EL (cell line): ENCODE measurements around the gene MS4A15.
"Not testable (repeated sequence)": the region's sequence is repeated elsewhere in the genome, so short reads cannot be mapped to it uniquely, and the experiment has no call there.

ENCODE experiments used
- DNase-seq: peaks from one replicate; pipeline ENCODE4 v3.0.0-alpha.2; 2016

The MS4A15 gene

GRCh38 chr11:60757231-60757800 is 649 bp downstream of the MS4A15 start:
- no peak for DNase-seq

GRCh38 chr11:60758671-60759070 is 2.0 kb downstream of the MS4A15 start:
- DNase-seq = not testable (repeated sequence)

- DNase-seq = not testable (repeated sequence)
Measured at GRCh38 chr11:60759438-60760225, 3.0 kb downstream of the MS4A15 start.

GRCh38 chr11:60761436-60762190 is 4.9 kb downstream of the MS4A15 start:
- DNase-seq = no peak

GRCh38 chr11:60762851-60763691 is 6.4 kb downstream of the MS4A15 start:
- no peak for DNase-seq

GRCh38 chr11:60763692-60764369 is 7.2 kb downstream of the MS4A15 start:
- DNase-seq = no peak

- DNase-seq = no peak
Measured at GRCh38 chr11:60764879-60765278, 8.2 kb downstream of the MS4A15 start.

- DNase-seq = no peak
Measured at GRCh38 chr11:60765355-60765754, 8.7 kb downstream of the MS4A15 start.

GRCh38 chr11:60766547-60766946 is 9.9 kb downstream of the MS4A15 start:
- DNase-seq = no peak

- DNase-seq = no peak
Measured at GRCh38 chr11:60767388-60767811, 10.7 kb downstream of the MS4A15 start.

- no peak for DNase-seq
Measured at GRCh38 chr11:60768202-60768601, 11.5 kb downstream of the MS4A15 start.

GRCh38 chr11:60769273-60769672 is 12.6 kb downstream of the MS4A15 start:
- DNase-seq = no peak

- no peak for DNase-seq
Measured at GRCh38 chr11:60769811-60770210, 13.1 kb downstream of the MS4A15 start.

- no peak for DNase-seq
Measured at GRCh38 chr11:60771146-60771545, 14.5 kb downstream of the MS4A15 start.

- DNase-seq = no peak
Measured at GRCh38 chr11:60771879-60772525, 15.3 kb downstream of the MS4A15 start.

- DNase-seq = no peak
Measured at GRCh38 chr11:60772666-60773065, 16.0 kb downstream of the MS4A15 start.

GRCh38 chr11:60774726-60775125 is 18.1 kb downstream of the MS4A15 start:
- no peak for DNase-seq

GRCh38 chr11:60775420-60775961 is 18.8 kb downstream of the MS4A15 start:
- peak; percentile 90 for DNase-seq

GRCh38 chr11:60776167-60776566 is 19.5 kb downstream of the MS4A15 start:
- DNase-seq = no peak

GRCh38 chr11:60777106-60777505 is 20.4 kb downstream of the MS4A15 start:
- DNase-seq = no peak

- peak; percentile 85 for DNase-seq
Measured at GRCh38 chr11:60777572-60777971, 20.9 kb downstream of the MS4A15 start.
